ENCODE results near the gene ARAP2.
A peak's percentile ranks its signal among the peaks of the same experiment; 100 is the strongest.

The ARAP2 gene

GRCh38 chr4:36264207-36264826, 20.0 kb upstream of the ARAP2 start:
- DNase-seq (ENCODE audit: low read depth) = no peak

DNA sequence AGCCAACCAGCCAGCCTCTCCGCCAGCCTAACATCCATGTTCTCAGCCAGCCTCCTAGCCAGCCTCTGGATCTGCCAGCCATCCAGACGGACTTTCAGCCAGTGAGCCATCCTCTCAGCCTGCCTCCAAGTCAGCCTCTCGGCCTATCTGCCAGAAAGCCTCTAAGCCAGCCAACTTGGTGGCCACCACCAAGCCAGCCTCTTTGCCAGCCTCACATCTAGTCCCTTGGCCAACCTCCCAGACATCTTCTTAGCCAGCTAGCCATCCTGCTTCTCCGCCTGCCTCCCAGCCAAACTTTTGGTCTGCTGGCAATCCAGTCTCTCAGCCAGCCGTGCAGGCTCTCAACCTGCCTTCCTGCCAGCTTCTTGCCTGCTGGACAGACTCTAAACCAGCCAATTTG, 16.4 kb upstream of the ARAP2 start:
- no peak for DNase-seq (ENCODE audit: low read depth)

DNA sequence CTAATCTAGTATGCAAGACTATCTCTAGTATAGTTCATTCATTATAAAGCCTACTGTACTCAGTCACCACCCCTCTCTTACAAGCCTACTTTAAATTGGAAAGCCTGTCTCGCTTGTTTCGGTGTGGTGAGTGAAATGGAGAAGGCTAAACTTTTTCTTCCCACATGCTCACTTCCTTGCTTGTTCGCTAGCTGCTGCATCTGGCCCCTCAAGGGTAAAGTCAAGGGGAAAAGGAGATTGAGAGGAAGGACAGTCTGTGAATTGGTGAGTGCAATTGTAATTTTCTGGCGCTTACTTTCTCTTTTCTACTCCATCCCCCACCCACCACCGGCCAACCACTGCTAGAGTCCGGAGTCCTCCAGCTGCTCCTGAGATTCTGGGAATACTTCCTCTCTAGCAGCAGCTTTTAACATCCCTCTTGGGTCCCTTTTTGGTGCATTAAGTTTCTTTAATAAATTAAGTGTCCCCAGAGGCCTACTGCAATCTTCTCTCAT, 12.1 kb upstream of the ARAP2 start:
- no peak for DNase-seq (ENCODE audit: low read depth)

DNA sequence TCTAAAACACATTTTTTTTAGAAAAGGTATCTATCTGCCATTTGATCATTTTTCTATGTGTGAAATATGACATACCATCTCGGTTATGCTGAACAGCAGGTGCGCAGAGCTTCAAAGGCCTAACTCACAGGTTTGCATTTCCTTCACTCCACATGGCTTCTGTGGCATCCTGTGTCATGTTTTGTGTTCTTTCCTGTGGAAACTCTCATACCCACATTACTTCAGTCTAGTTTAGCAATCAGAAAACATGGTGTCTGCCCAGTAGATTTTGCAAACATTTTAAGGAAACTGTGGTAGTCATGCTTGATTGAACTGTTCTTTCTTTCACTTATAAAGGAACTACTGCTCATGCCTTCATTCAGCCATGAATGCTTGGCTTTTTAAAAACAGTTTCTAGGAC, 11.3 kb upstream of the ARAP2 start:
- peak; percentile 41 for DNase-seq (ENCODE audit: low read depth)

DNA sequence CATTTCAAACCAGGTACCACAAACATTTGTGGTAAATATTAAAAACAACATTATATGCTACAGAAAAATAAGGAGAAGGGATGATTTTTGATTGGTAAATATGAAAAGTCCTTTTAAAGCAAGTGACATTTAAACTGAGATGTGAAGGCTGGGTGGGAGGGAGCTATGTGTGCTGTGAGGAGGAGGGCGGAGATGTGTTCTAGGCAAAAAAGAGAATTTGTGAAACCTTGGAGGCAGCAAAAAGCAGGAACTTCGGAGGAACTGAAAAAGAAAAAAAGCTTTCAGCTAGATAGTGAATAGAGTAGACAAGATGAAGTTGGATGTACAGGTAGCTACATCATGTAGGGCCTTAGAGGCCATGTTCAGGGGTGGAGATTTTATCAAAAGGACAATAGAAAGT, 10.1 kb upstream of the ARAP2 start:
- DNase-seq (ENCODE audit: low read depth) = no peak

DNA sequence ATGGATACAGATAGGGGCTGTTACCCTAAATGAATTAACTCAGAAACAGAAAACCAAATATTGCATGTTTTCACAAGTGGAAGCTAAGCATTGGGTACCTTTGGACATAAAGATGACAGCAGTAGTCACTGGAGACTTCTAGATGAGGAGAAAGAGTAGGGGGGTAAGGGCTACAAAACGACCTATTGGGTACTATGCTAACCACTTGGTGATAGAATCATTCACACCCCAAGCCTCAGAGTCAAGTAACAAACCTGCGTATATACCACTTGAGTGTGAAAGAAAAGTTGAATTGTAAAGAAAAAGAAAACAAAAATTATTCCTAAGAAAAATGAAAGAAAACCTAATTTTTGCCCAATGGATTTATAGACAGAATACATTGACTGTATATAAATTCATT, 7.7 kb upstream of the ARAP2 start:
- DNase-seq (ENCODE audit: low read depth) = no peak

- no peak for DNase-seq (ENCODE audit: low read depth)
Observed at GRCh38 chr4:36249610-36250009, 5.3 kb upstream of the ARAP2 start.

GRCh38 chr4:36243355-36244256, 708 bp downstream of the ARAP2 start:
- DNase-seq (ENCODE audit: low read depth) = peak; percentile 7

DNA sequence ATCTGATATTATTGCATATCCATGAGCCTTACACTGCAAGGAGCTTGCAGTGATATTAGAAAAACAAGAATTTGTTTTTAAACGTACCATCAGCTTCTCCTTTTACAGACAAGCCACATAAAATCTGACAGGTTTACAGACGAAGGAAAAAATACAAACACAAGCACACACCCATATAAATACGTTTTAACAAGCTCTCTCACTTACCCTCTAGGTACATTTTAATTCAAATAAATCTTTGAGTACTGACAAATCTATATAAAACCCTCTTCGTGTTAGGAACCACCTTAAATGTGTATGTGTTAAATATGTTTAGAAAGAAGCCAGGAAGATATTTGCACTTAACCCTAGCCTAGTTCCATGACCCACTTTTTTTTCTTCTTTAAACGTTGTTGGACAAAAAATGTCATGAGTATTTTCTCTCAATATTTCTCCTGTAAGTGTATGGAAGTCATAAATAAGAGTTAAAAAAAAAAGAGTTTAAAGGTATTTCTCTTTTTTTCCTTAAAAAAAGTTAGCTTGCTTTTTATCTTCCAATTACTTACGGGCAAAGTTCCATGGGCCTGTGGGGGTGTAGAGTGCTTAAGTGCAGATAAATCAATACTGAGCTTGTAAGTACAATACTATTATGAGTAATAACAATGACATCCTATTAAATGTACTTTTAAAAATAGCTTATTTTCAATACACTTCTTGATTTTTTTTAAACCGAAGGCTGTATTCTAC, 1.5 kb downstream of the ARAP2 start:
- no peak for DNase-seq (ENCODE audit: low read depth)

GRCh38 chr4:36241771-36242170, 2.5 kb downstream of the ARAP2 start:
- no peak for DNase-seq (ENCODE audit: low read depth)

DNA sequence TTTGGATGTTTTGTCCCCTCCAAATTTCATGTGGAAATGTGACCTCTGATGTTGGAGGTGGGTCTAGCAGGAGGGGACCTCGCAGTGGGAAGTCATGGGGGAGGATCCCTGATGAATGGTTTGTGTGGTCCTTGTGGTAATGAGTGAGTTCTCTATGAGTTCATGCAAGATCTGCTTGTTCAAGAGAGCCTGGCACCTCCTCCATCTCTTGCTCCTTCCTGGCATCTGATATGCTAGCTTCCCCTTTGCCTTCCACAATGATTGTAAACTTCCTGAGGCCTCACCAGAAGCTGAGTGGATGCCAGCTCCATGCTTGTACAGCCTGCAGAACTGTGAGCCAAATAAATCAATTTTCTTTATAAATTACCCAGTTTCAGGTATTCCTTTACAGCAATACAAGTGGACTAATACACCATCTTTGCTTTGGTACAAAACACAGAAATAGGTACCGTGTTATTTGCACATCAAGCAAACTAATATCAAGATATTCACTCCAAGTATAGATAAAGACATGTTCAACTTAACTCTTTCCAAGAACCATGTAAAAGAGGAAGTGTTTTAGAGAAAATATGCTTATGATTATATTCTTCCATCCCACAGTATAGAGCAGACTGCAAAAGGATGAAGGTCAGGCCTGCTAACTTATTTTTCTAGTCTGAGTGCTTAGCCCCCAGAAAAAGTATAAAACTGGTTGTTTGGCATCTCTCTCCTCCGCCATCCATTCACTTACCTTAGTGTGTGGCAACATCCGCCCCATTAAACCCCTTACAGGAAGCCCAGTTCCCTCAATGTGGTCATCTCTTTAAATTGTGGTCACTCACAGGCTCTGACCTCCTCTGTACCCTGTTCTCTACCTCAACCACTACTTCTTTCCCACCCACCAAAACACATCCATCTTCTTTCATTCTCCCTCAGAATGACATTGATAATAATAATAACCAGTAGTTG, 6.7 kb downstream of the ARAP2 start:
- DNase-seq (ENCODE audit: low read depth) = no peak

DNA sequence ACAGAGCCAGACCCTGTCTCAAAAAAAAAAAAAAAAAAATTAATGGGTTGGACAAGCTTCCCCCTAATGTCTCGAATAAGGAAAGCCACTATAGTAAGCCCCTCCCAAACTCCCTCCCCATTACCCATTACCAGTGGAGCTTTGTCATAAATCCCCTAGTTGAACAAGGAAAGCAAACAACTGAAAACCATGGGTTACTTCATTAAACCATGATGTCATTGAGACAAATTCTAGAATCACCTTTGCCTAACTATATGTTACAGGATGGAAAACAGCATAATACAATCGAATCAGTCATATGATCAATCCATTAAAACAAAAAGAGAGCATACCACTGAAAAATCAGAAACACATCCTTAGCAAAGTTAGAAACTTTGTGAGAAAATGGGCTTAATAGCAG, 8.2 kb downstream of the ARAP2 start:
- no peak for DNase-seq (ENCODE audit: low read depth)

DNA sequence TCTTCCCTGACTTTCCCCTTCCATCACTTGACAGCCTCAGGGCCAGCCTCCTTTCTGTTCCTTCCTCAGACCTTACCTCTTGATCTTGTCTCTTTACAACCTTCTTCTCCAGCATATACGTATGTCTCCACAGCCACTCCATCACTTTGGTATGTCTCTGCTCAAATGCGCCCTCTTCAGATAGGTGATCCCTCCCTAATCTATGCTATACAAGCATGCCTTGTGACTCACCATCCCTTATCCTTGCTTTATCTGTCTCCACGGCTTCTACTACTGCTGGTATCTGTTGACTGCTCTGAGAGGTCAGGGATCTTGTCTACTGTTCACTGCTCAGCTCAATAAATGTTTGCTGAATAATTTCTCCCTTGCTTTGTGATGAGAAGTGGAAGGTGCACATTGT, 9.0 kb downstream of the ARAP2 start:
- no peak for DNase-seq (ENCODE audit: low read depth)

DNA sequence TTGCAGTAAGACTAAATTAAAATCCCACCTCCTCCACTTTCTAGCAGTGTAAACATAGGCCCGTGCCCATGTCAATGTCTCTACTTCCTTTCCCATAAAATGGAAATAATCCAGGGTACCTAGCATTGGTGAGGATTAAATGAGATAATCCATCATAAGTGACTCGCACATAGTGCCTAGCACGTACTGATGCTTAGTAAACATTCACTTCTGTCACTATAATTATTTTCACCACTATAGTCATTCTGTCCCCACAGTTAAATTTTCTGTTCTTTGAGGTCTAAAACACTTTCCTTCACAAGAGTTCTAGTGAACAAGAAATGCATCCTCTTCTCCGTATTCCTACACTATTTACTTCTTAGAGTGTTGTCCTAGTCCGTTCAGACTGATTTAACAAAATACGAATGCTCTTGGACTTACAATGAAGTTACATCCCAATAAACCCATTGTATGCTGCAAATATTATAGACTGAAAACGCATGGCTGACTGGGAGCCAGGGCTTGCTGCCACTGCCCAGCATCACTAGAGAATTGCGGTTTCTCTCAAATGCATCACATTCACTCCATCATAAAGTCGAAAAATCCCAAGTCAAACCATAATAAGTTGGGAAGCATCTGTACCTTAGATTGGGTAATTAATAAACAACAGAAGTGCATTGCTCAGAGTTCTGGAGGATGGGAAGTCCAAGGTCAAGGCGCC, 10.6 kb downstream of the ARAP2 start:
- DNase-seq (ENCODE audit: low read depth) = no peak

- no peak for DNase-seq (ENCODE audit: low read depth)
Observed at GRCh38 chr4:36230534-36230933, 13.8 kb downstream of the ARAP2 start.

DNA sequence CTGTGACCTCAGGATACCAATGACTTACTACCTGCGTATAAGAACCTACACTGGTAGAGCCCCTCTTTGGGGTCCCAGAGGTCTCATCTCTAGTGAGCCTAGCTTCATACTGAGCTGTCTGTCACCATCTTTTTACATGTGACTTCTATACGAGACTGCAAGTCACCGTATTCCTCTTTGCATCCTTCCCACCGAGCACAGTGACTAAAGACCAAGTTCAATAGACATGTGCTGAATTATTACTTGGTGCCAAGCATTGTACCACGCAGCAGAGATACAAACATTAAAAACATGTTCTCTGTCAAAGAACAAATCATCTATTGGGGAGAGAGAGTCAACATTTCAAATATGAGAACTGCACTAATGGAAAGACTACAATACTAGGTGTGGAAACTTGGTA, 16.4 kb downstream of the ARAP2 start:
- DNase-seq (ENCODE audit: low read depth) = no peak

GRCh38 chr4:36226430-36227227, 17.7 kb downstream of the ARAP2 start:
- DNase-seq (ENCODE audit: low read depth) = no peak

DNA sequence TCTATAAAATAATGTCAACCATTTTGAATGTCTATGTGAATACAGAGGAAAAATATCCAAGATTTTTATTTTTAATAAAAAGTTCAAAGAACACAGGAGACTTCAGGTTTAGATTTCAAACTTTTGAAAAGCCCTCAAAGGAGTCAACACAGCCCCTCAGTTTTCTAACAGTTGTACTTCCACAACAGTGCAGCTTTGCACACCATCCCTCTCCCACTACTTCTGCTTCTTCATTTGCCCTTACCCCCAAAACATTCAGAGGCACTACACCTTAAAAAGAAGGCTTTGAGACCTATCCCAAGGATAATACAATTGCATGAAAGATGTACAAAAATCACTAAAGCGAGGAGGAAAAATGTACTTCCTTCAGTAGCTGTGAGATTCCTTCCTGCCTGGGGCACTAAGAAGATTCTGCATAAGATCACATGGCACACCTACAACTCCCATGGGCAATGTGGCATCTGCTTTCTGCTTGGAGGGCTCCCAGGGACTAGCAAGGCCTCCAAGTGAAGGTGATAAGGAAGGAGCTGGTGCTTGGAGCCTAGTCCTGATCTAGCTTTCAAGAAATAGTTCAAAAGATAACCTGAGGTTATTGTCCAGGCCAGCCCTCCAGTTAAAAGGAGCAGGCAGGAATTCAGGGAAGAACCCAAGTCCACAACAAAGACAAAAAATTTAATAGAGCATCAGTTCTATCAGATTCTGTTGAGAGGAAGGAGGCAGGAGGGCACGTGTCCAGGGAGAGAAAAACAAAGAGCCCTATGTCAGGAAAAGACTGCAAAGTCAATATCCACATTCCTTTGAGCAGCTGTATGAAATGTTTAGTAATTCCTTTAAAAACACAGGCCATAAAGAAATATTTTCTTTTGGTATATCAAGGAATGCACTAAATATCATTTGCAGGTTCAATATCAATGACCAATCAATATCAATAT, 19.1 kb downstream of the ARAP2 start:
- no peak for DNase-seq (ENCODE audit: low read depth)

GRCh38 chr4:36222702-36223101, 21.6 kb downstream of the ARAP2 start:
- no peak for DNase-seq (ENCODE audit: low read depth)
